Stomach (tissue), 9 donors: ENCODE data around the gene CGN. TPM values are rescaled to one million over a fixed set of nuclear protein-coding genes. Genes with fewer than 3 reads are reported as not detected.
A peak's percentile ranks its signal among the peaks of the same experiment; 100 is the strongest.

Experiments used
- DNase-seq, 2 donors: peaks; one replicate each; pipeline versions ENCODE4 v3.0.0 to v3.0.0-alpha.2; 2013 to 2019
- H3K27ac ChIP-seq, 5 donors: fragments of 200-600 bp in 4 of 5; sonication (generic) in 4 of 5; one replicate each; pipeline ENCODE4 v1.5.1; 2013 to 2019; ENCODE audit warnings: mild to moderate bottlenecking in 1 of 5, moderate library complexity in 1 of 5
- H3K27me3 ChIP-seq, 3 donors: fragments of 200-600 bp; sonication (generic); one replicate each; pipeline ENCODE4 v1.5.1; 2017 to 2019; ENCODE audit warnings: mixed run types in 1 of 3
- H3K36me3 ChIP-seq, 4 donors: fragments of 200-600 bp; sonication (generic); 1 replicate in 3 of 4; 2 replicates in 1 of 4; pipeline ENCODE4 v1.5.1; 2016 to 2019
- H3K4me1 ChIP-seq, 4 donors: fragments of 200-600 bp; sonication (generic); one replicate each; pipeline ENCODE4 v1.5.1; 2016 to 2019
- H3K4me3 ChIP-seq, 4 donors: fragments of 200-600 bp; sonication (generic) in 3 of 4; one replicate each; pipeline ENCODE4 v1.5.1; 2016 to 2019; ENCODE audit warnings: mild to moderate bottlenecking in 1 of 4
- H3K9me3 ChIP-seq, 4 donors: fragments of 200-600 bp; sonication (generic); one replicate each; pipeline ENCODE4 v1.5.1; 2016 to 2019
- EP300 ChIP-seq: sonication (generic); formaldehyde crosslinking; IDR thresholded peaks from one replicate; pipeline ENCODE4 v1.6.1; 2017; ENCODE audit warnings: antibody characterized with exemption
- POLR2A ChIP-seq, 4 donors: fragments of 450-650 bp; IDR thresholded peaks; one replicate each; pipeline ENCODE4 v1.6.1; 2016; ENCODE audit warnings: antibody characterized with exemption in 4 of 4, control low read depth in 2 of 4, mild to moderate bottlenecking in 1 of 4, moderate library complexity in 1 of 4
- POLR2AphosphoS5 ChIP-seq, 3 donors: sonication (generic); formaldehyde crosslinking; IDR thresholded peaks; one replicate each; pipeline ENCODE4 v1.6.1; 2016; ENCODE audit warnings: antibody characterized with exemption in 3 of 3
- WGBS, 5 donors: extraction: QIAGEN DNeasy Blood & Tissue Kit in 3 of 5; methylation state at CpG; one replicate each; pipeline versions ENCODE4 v1.1.5 to v1.1.7; 2013 to 2018; 5-methylcytosine and 5-hydroxymethylcytosine counted together
- intact Hi-C: fragments of 100-400 bp; cut with DNase I; formaldehyde crosslinking; loops from one replicate; pipeline ENCODE4 v1.15.1; 2023; ENCODE audit warnings: low total_unique reads
- polyA plus RNA-seq, 3 donors: library from polyadenylated mRNA; stranded (reverse); fragments of 200-250 nt; gene quantifications; one replicate each; pipeline ENCODE4 v1.2.3, GENCODE V29; 2013
- total RNA-seq, 5 donors: library from RNA; depleted of rRNA; stranded (reverse); fragments of >200 nt; gene quantifications; one replicate each; pipeline versions ENCODE4 v1.1.0 to v1.2.3, GENCODE V29; 2014 to 2016
- TF ChIP-seq, protein P1 (sequence below), 7 experiments: fragments of 450-650 bp in 4 of 7; fragments of 200-600 bp in 3 of 7; sonication (generic) in 3 of 7; IDR thresholded peaks; one replicate each; pipeline ENCODE4 v1.5.1; 2016 to 2019; ENCODE audit warnings: antibody characterized with exemption in 7 of 7, control low read depth in 2 of 7, mild to moderate bottlenecking in 1 of 7
- donor health status: healthy with polysubstance abuse.
- donor health status: Bipolar disorder and iron deficiency.
- donor health status: healthy.

The CGN gene
- total and polyA plus RNA-seq, 8 donors, result 14.0 to 137 (median 26.7) TPM

DNA sequence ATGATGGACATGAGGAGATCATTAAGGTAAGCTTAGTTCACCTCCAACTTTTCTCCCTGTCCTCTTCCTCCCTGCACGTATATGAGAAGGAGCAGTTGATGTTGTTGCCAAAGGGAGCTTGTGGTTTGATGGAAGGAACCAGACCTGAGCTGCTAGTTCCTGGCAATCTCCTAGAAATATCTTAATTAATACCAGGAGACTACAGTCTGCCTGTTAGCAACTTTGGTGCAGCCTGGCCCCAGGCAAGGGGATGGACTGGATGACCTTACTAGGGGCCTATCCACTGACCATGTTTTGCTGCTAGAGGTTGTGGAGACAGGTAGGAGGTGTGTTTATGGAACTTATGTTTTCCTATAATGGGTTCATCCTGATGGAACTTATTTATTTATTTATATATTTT, 51.5 kb downstream of the CGN start:
- Histone ChIP-seq H3K36me3 (peaks cover 8 to 48% (median 41%) of the 10 kb centered on the region in 4 donors), H3K27me3 (no peaks in the 10 kb centered on the region), H3K4me3 (no peak overlapping the region), H3K27ac (no peak overlapping the region), H3K4me1 (peaks cover 0 to 5% (median 0%) of the 10 kb centered on the region in 4 donors), H3K9me3 (no peaks in the 10 kb centered on the region)
- intact Hi-C loops, result no loop called here
- no peak for DNase-seq
- 73 to 100% (median 80%) methylated on average over 1 of the region's 1 CpG for WGBS, 5 donors
- TF ChIP-seq POLR2AphosphoS5 (IDR thresholded peaks at IDR 0.05) (no peak), POLR2A (IDR thresholded peaks at IDR 0.05) (no peak), EP300 (no peak)
- TF ChIP-seq, protein P1, sequence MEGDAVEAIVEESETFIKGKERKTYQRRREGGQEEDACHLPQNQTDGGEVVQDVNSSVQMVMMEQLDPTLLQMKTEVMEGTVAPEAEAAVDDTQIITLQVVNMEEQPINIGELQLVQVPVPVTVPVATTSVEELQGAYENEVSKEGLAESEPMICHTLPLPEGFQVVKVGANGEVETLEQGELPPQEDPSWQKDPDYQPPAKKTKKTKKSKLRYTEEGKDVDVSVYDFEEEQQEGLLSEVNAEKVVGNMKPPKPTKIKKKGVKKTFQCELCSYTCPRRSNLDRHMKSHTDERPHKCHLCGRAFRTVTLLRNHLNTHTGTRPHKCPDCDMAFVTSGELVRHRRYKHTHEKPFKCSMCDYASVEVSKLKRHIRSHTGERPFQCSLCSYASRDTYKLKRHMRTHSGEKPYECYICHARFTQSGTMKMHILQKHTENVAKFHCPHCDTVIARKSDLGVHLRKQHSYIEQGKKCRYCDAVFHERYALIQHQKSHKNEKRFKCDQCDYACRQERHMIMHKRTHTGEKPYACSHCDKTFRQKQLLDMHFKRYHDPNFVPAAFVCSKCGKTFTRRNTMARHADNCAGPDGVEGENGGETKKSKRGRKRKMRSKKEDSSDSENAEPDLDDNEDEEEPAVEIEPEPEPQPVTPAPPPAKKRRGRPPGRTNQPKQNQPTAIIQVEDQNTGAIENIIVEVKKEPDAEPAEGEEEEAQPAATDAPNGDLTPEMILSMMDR (IDR thresholded peaks at IDR 0.05), result no peak

DNA sequence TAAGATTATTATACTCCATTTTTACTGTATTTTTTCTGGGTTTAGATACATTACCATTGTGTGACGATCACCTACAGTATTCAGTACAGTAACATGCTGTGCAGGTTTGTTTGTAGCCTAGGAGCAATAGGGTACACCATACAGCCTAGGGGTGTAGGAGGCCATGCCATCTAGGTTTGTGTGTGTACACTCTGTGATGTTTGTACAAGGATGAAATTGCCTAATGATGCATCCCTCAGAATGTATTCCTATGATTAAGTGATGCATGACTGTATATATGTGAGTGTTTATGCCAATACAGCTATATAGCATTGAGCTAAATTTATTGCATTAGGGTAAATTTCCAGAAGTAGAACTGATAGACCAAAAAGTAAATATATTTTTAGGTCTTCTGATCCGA, 52.2 kb downstream of the CGN start:
- no peak overlapping the region for H3K4me3 ChIP-seq
- no peaks in the 10 kb centered on the region for H3K9me3 ChIP-seq
- no peak for DNase-seq
- 42 to 93% (median 45%) methylated on average over 2 of the region's 2 CpGs for WGBS, 5 donors
- no peak overlapping the region for H3K27ac ChIP-seq
- TF ChIP-seq POLR2A (IDR thresholded peaks at IDR 0.05) (no peak), POLR2AphosphoS5 (IDR thresholded peaks at IDR 0.05) (no peak), EP300 (no peak)
- TF ChIP-seq, protein P1 (IDR thresholded peaks at IDR 0.05), result no peak
- H3K27me3 ChIP-seq, result no peaks in the 10 kb centered on the region
- H3K36me3 ChIP-seq, result peaks cover 8 to 52% (median 42%) of the 10 kb centered on the region in 4 donors
- intact Hi-C loops, result no loop called here
- peaks cover 0 to 5% (median 0%) of the 10 kb centered on the region in 4 donors for H3K4me1 ChIP-seq

DNA sequence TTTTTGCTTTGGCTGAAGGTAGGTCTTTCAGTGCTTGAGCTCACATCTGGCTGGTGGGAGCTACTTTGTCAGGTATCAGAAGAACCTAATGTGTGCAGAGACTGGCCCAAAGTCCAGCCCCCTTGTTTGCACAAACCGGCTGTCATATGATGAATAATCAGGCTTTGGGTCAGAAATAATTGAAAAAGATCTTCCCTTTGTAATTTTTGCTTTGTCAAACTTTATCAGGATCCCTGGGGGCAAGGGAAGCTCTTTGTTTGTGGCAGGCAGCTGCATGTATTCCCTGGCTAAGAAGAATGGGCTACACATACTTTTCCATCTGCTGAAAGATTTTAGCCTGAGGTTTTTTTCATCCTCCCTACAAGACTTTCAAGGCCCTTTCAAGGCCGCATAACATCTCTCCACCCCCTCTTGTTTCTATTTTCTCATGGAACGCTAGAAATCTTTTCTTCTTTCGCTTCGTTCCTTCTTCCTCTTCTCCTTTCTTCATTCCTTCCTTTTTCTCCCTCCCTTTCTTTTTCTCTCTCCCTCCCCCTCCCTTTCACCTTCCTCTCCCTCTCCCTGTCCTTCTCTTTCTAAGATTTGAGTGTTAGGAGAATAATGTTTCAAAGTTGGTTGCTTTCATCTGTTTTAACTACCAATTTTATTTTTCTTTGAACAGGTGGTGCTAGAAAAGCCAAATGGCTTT, 54.5 kb downstream of the CGN start:
- Histone ChIP-seq H3K4me3 (no peak overlapping the region), H3K9me3 (no peaks in the 10 kb centered on the region), H3K36me3 (peaks cover 8 to 73% (median 62%) of the 10 kb centered on the region in 4 donors), H3K27ac (no peak overlapping the region), H3K27me3 (no peaks in the 10 kb centered on the region), H3K4me1 (peaks cover 0 to 6% (median 0%) of the 10 kb centered on the region in 4 donors)
- TF ChIP-seq, protein P1 (IDR thresholded peaks at IDR 0.05), result no peak
- TF ChIP-seq EP300 (no peak), POLR2AphosphoS5 (IDR thresholded peaks at IDR 0.05) (no peak), POLR2A (IDR thresholded peaks at IDR 0.05) (no peak)
- intact Hi-C loops, result no loop called here
- DNase-seq, result no peak
- 52 to 83% (median 63%) methylated on average over 5 of the region's 5 CpGs for WGBS, 5 donors

DNA sequence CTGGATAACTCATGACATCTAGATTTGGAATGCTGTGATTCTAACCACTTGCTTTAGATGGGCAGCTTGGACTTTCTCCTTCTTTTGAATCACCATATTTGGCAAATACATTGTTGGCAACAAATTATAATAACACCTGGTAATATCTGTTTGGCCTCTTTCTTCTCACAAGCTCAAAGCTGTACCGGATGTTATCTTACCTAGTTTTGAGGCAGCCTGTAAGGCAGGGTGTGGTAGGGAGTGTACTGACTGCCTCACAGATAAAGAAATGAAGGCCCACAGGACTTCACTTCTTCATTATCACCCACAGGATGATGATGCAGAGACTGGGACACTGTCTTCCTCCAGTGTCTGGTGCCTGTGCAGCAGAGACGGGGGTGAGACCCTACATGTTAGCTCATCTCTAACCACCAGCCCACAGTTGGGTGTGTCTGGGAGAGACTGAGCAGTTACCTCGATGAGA, 57.5 kb downstream of the CGN start:
- peaks cover 12 to 89% (median 87%) of the 10 kb centered on the region in 4 donors for H3K36me3 ChIP-seq
- no peaks in the 10 kb centered on the region for H3K27me3 ChIP-seq
- 54 to 68% (median 56%) methylated on average over 3 of the region's 3 CpGs for WGBS, 5 donors
- H3K4me3 ChIP-seq, result no peak overlapping the region
- intact Hi-C loops, result no loop called here
- H3K27ac ChIP-seq, result no peak overlapping the region
- TF ChIP-seq EP300 (no peak), POLR2A (IDR thresholded peaks at IDR 0.05) (no peak), POLR2AphosphoS5 (IDR thresholded peaks at IDR 0.05) (peak in 1 of 3 donors; percentile 10)
- TF ChIP-seq, protein P1 (IDR thresholded peaks at IDR 0.05), result no peak
- DNase-seq, result no peak
- peaks cover 0 to 6% (median 0%) of the 10 kb centered on the region in 4 donors for H3K4me1 ChIP-seq
- H3K9me3 ChIP-seq, result no peaks in the 10 kb centered on the region
